ENCODE data around the gene BAIAP3. TPM values are rescaled to one million over a fixed set of nuclear protein-coding genes. Genes with fewer than 3 reads are reported as not detected.

The BAIAP3 gene
- total RNA-seq, 4 donors from 2014 or later: 1.3 to 4.2 (median 2.3) TPM

DNA sequence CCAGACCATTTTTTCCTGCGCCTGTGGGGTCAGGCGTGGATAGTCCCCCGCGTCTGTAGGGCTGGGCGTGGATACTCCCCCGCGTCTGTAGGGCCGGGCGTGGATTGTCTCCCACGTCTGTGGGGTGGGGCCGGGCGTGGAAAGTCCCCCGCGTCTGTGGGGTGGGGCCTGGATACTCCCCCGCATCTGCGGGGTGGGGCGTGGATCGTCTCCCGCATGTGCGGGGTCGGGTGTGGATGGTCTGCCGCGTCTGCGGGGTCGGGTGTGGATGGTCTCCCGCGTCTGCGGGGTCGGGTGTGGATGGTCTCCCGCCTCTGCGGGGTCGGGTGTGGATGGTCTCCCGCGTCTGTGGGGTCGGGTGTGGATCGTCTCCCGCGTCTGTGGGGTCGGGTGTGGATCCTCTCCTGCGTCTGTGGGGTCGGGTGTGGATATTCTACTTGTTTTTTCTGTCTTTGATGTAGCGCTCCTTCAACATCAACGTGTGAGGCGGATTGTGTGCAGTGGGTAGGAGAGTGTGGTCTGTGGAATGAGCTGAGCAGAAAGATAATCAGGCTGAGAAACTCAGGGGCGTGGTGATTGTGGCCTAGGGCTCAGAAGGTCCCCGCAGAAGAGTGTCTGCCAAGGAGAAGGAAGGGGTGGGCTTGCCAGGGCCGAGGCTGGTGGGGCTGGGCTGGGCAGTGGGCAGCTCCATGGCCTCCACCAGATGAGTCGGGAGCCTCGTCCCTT, 21.5 kb downstream of the BAIAP3 start:
- WGBS: 88% methylated on average over 49 of the region's 49 CpGs
- H3K27me3 ChIP-seq: no peaks in the 10 kb centered on the region
- no peak overlapping the region for H3K27ac ChIP-seq (replicated peaks in 1 of 4)
- intact Hi-C loops (cut with DNase I): no loop called here
- H3K4me1 ChIP-seq: peaks cover 28 to 71% (median 50%) of the 10 kb centered on the region in 4 donors
- peaks cover 3 to 27% (median 20%) of the 10 kb centered on the region in 4 donors for H3K36me3 ChIP-seq
- no peak overlapping the region for H3K4me3 ChIP-seq
- no peak for DNase-seq (ENCODE audit: extremely low spot score)
- H3K9me3 ChIP-seq: no peaks in the 10 kb centered on the region
- no peak for TF ChIP-seq POLR2A (IDR thresholded peaks at IDR 0.05; ENCODE audit: low read depth)

- no peak for TF ChIP-seq CTCF (IDR thresholded peaks at IDR 0.05)
- no peak for TF ChIP-seq POLR2AphosphoS5 (IDR thresholded peaks at IDR 0.05)
- TF ChIP-seq POLR2A (IDR thresholded peaks at IDR 0.05; ENCODE audit: low read depth): no peak
- no peak for TF ChIP-seq EP300 (IDR thresholded peaks at IDR 0.05)
- no peak overlapping the region for H3K27ac ChIP-seq (replicated peaks in 1 of 4)
- DNase-seq (ENCODE audit: extremely low spot score): no peak
These were observed 22.1 kb downstream of the BAIAP3 start for GRCh38 chr16:1355591-1355990.

GRCh38 chr16:1356061-1356900, 22.8 kb downstream of the BAIAP3 start:
- no peaks in the 10 kb centered on the region for H3K27me3 ChIP-seq
- intact Hi-C loops (cut with DNase I): no loop called here
- H3K4me1 ChIP-seq: peaks cover 17 to 57% (median 37%) of the 10 kb centered on the region in 4 donors
- no peaks in the 10 kb centered on the region for H3K9me3 ChIP-seq
- peaks cover 0 to 35% (median 26%) of the 10 kb centered on the region in 4 donors for H3K36me3 ChIP-seq
- H3K27ac ChIP-seq (replicated peaks in 1 of 4): no peak overlapping the region
- H3K4me3 ChIP-seq: no peak overlapping the region
- DNase-seq (ENCODE audit: extremely low spot score): no peak
- 90% methylated on average over 6 of the region's 33 CpGs for WGBS
- TF ChIP-seq POLR2A (IDR thresholded peaks at IDR 0.05; ENCODE audit: low read depth) (no peak), POLR2AphosphoS5 (IDR thresholded peaks at IDR 0.05) (no peak)

More at GRCh38 chr16:1355591-1355990, 22.1 kb downstream of the BAIAP3 start:
- no peaks in the 10 kb centered on the region for H3K9me3 ChIP-seq
- H3K27me3 ChIP-seq: no peaks in the 10 kb centered on the region
- peaks cover 23 to 64% (median 44%) of the 10 kb centered on the region in 4 donors for H3K4me1 ChIP-seq
- intact Hi-C loops (cut with DNase I): no loop called here
- H3K4me3 ChIP-seq: no peak overlapping the region
- 82% methylated on average over 12 of the region's 15 CpGs for WGBS
- peaks cover 0 to 28% (median 19%) of the 10 kb centered on the region in 4 donors for H3K36me3 ChIP-seq

DNA sequence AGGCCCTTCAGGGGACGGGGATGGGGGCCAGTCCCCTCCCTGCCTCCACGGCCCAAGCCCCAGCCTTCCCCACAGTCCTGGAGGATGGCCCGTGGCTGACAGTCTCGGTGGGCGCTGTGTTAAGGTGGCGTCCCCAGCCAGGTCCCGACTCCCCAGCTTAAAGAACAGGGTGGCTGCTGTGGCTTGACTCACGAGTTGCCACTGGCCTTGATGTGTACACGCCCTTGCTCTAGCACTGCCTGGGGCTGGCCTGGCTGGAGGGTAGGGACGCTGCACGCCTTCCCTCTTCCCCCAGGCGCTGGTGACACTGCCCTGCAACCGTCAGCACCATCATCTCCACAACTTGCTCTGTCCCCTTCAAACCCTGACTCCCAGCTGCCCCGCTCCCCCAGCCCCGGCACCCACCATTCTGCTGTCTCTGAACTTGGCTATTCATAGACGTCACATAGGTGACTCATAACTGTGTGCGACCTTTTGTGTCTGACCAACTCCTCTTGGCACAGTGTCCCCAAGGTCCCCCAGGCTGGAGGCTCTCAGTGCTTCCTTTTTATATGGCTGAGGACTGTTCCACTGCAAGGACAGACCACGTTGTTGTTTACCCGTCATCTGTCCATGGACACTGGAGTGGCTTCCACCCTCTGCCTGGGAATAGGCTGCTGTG, 24.6 kb downstream of the BAIAP3 start:
- 82% methylated on average over 11 of the region's 19 CpGs for WGBS
- DNase-seq (ENCODE audit: extremely low spot score): no peak
- intact Hi-C loops (cut with DNase I): no loop called here

More for the DNA sequence above, 24.6 kb downstream of the BAIAP3 start:
- no peak overlapping the region for H3K27ac ChIP-seq (replicated peaks in 1 of 4)
- no peaks in the 10 kb centered on the region for H3K9me3 ChIP-seq
- no peak overlapping the region for H3K4me3 ChIP-seq
- H3K27me3 ChIP-seq: no peaks in the 10 kb centered on the region
- H3K4me1 ChIP-seq: peaks cover 9 to 45% (median 26%) of the 10 kb centered on the region in 4 donors
- TF ChIP-seq POLR2AphosphoS5 (IDR thresholded peaks at IDR 0.05): no peak
- TF ChIP-seq CTCF (IDR thresholded peaks at IDR 0.05): no peak
- no peak for TF ChIP-seq POLR2A (IDR thresholded peaks at IDR 0.05; ENCODE audit: low read depth)
- TF ChIP-seq EP300 (IDR thresholded peaks at IDR 0.05): no peak
- H3K36me3 ChIP-seq: peaks cover 14 to 52% (median 44%) of the 10 kb centered on the region in 4 donors

All from esophagus muscularis mucosa (tissue), 4 donors.